Fibroblast of lung (primary cell): ENCODE measurements around the gene SFN. TPM values are rescaled to one million over a fixed set of nuclear protein-coding genes. Genes with fewer than 3 reads are reported as not detected.

Source experiments
- DNase-seq, 2 donors: peaks; one replicate each; pipeline versions ENCODE4 v3.0.0 to v3.0.0-alpha.2; 2010; ENCODE audit warnings: low read depth in 2 of 2
- H2AFZ ChIP-seq: 2 replicates; pipeline ENCODE4 v1.5.1; 2012; ENCODE audit warnings: low read length, control low read depth, inconsistent platforms
- H3K27ac ChIP-seq: 2 replicates; pipeline ENCODE4 v1.5.1; 2011; ENCODE audit warnings: low read length, control low read depth; ENCODE audit not compliant: insufficient read depth
- H3K27me3 ChIP-seq: 2 replicates; pipeline ENCODE4 v1.5.1; 2011; ENCODE audit warnings: mild to moderate bottlenecking, low read length; ENCODE audit not compliant: control insufficient read depth, insufficient read depth
- H3K36me3 ChIP-seq: 2 replicates; pipeline ENCODE4 v1.5.1; 2011; ENCODE audit warnings: low read length; ENCODE audit not compliant: control insufficient read depth, insufficient read depth
- H3K4me1 ChIP-seq: 2 replicates; pipeline ENCODE4 v1.5.1; 2011; ENCODE audit warnings: low read length; ENCODE audit not compliant: control insufficient read depth, insufficient read depth; ENCODE audit errors: extremely low read depth
- H3K4me2 ChIP-seq: 2 replicates; pipeline ENCODE4 v1.5.1; 2011; ENCODE audit warnings: low read length, control low read depth; ENCODE audit not compliant: insufficient read depth; ENCODE audit errors: extremely low read depth
- H3K4me3 ChIP-seq, 4 experiments: fragments of 200-600 bp in 1 of 4; sonication (generic) in 1 of 4; replicated peaks in 1 of 4; 2 replicates each; pipeline ENCODE4 v1.5.1; 2011 to 2016; ENCODE audit warnings: low read length in 4 of 4, low read depth in 3 of 4, mild to moderate bottlenecking in 3 of 4, control low read depth in 2 of 4, inconsistent platforms in 1 of 4, mixed read lengths in 1 of 4; ENCODE audit not compliant: insufficient read depth in 1 of 4; ENCODE audit errors: control extremely low read depth in 1 of 4
- H3K79me2 ChIP-seq: 2 replicates; pipeline ENCODE4 v1.5.1; 2012; ENCODE audit warnings: mild to moderate bottlenecking, low read length, inconsistent platforms; ENCODE audit not compliant: control insufficient read depth, insufficient read depth
- H3K9ac ChIP-seq: 2 replicates; pipeline ENCODE4 v1.5.1; 2011; ENCODE audit warnings: mild to moderate bottlenecking, low read length, control low read depth; ENCODE audit not compliant: insufficient read depth
- H3K9me3 ChIP-seq: 2 replicates; pipeline ENCODE4 v1.5.1; 2012; ENCODE audit warnings: low read depth, low read length; ENCODE audit not compliant: control insufficient read depth, insufficient read depth
- H4K20me1 ChIP-seq: 2 replicates; pipeline ENCODE4 v1.5.1; 2011; ENCODE audit warnings: low read length; ENCODE audit not compliant: control insufficient read depth, insufficient read depth; ENCODE audit errors: extremely low read depth
- EZH2 ChIP-seq: IDR thresholded peaks from 2 replicates; pipeline ENCODE4 v1.5.1; 2012; ENCODE audit warnings: low read length, control low read depth, mild to moderate bottlenecking; ENCODE audit errors: missing control alignments
- polyA plus RNA-seq, 2 donors: library from polyadenylated mRNA; depleted of rRNA in 1 of 2; stranded (reverse) in 1 of 2; unstranded in 1 of 2; fragments of >200 nt; gene quantifications; 2 replicates each; pipeline ENCODE4 v1.2.1, GENCODE V29; 2011 to 2012; ENCODE audit warnings: missing spikeins in 1 of 2
- total RNA-seq: library from RNA; depleted of rRNA; stranded (reverse); fragments of >200 nt; gene quantifications from 2 replicates; pipeline ENCODE4 v1.2.1, GENCODE V29; 2014
- TF ChIP-seq, protein P1 (sequence below), 2 donors: IDR thresholded peaks in 1 of 2; conservative IDR thresholded peaks in 1 of 2; 1 replicate in 1 of 2; 2 replicates in 1 of 2; pipeline ENCODE4 v1.5.1; 2011 to 2012; ENCODE audit warnings: low read length in 2 of 2, control low read depth in 1 of 2, inconsistent platforms in 1 of 2, low read depth in 1 of 2, mild to moderate bottlenecking in 1 of 2

The SFN gene
- total and polyA plus RNA-seq, 2 donors (not counting 1 experiment from before 2014, with no cell fraction given) = 0.19 TPM; not detected in 1

GRCh38 chr1:26907071-26907917, 44.3 kb downstream of the SFN start:
- H3K27ac ChIP-seq = no peak overlapping the region
- no peak overlapping the region for H3K9ac ChIP-seq
- H3K4me3 ChIP-seq = no peak overlapping the region
- TF ChIP-seq EZH2 = no peak
- TF ChIP-seq, protein P1, sequence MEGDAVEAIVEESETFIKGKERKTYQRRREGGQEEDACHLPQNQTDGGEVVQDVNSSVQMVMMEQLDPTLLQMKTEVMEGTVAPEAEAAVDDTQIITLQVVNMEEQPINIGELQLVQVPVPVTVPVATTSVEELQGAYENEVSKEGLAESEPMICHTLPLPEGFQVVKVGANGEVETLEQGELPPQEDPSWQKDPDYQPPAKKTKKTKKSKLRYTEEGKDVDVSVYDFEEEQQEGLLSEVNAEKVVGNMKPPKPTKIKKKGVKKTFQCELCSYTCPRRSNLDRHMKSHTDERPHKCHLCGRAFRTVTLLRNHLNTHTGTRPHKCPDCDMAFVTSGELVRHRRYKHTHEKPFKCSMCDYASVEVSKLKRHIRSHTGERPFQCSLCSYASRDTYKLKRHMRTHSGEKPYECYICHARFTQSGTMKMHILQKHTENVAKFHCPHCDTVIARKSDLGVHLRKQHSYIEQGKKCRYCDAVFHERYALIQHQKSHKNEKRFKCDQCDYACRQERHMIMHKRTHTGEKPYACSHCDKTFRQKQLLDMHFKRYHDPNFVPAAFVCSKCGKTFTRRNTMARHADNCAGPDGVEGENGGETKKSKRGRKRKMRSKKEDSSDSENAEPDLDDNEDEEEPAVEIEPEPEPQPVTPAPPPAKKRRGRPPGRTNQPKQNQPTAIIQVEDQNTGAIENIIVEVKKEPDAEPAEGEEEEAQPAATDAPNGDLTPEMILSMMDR (conservative IDR thresholded peaks at IDR 0.05 in 1 of 2, IDR thresholded peaks at IDR 0.05 in 1 of 2; ENCODE audit: low read depth in 1 of 2, low read length in 2 of 2) = no peak
- H2AFZ ChIP-seq = no peak overlapping the region
- peak; percentile 64 to 95 for DNase-seq
- H3K79me2 ChIP-seq = no peaks in the 10 kb centered on the region
- no peaks in the 10 kb centered on the region for H4K20me1 ChIP-seq
- no peaks in the 10 kb centered on the region for H3K4me1 ChIP-seq
- no peaks in the 10 kb centered on the region for H3K9me3 ChIP-seq
- H3K27me3 ChIP-seq = peaks cover 3% of the 10 kb centered on the region
- H3K4me2 ChIP-seq = no peak overlapping the region
- no peaks in the 10 kb centered on the region for H3K36me3 ChIP-seq

GRCh38 chr1:26909951-26910342, 47.0 kb downstream of the SFN start:
- Histone ChIP-seq H3K36me3 (no peaks in the 10 kb centered on the region), H2AFZ (no peak overlapping the region), H4K20me1 (no peaks in the 10 kb centered on the region), H3K9me3 (no peaks in the 10 kb centered on the region), H3K4me3 (no peak overlapping the region), H3K9ac (no peak overlapping the region), H3K4me1 (no peaks in the 10 kb centered on the region), H3K4me2 (no peak overlapping the region), H3K27ac (no peak overlapping the region), H3K79me2 (no peaks in the 10 kb centered on the region), H3K27me3 (peaks cover 5% of the 10 kb centered on the region)
- no peak for TF ChIP-seq EZH2
- TF ChIP-seq, protein P1 (conservative IDR thresholded peaks at IDR 0.05 in 1 of 2, IDR thresholded peaks at IDR 0.05 in 1 of 2; ENCODE audit: low read depth in 1 of 2, low read length in 2 of 2) = no peak
- no peak for DNase-seq

DNA sequence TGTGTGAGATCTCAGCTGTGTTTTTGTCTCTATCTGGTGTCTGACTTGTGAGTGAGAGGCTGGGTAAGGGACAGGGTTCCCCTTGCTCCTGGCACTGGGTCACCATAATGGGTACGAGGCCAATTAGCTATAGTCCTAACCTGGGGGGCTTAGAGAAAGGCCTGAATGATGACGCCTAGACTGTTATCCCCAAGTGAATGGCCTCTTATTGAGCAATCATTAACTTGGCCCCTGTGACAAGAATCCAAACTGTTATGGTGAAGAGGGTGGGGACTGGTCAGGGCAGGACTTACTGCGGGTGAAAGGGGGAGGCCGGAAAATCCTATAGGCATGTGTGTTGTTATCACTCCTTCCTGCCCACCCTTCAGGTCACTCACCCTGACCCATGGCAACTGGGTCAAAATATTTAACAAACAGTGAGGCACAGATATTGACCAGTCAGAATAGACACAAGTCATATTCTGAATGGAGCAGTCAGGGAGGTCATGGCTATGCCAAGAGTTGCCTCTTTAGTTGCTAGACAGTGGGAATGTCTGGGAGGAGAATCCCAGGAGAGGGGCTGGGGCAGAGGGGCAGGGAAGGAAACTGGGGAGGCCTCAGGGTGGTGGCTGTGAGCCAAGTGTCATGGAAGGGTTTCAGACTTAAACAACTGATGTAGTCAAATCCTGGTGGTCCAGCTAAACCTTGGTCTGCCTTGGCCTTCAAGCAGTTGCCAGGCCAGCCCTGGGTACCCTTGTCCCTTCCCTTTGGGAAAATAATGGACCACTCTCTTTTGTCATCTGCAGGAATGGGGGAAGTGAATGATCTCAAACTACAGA, 47.6 kb downstream of the SFN start:
- no peak overlapping the region for H3K9ac ChIP-seq
- no peaks in the 10 kb centered on the region for H3K4me1 ChIP-seq
- no peak for DNase-seq
- H3K27me3 ChIP-seq = peaks cover 5% of the 10 kb centered on the region
- H4K20me1 ChIP-seq = no peaks in the 10 kb centered on the region
- no peak for TF ChIP-seq EZH2
- TF ChIP-seq, protein P1 (conservative IDR thresholded peaks at IDR 0.05 in 1 of 2, IDR thresholded peaks at IDR 0.05 in 1 of 2; ENCODE audit: low read depth in 1 of 2, low read length in 2 of 2) = no peak
- H3K79me2 ChIP-seq = no peaks in the 10 kb centered on the region
- no peak overlapping the region for H3K4me2 ChIP-seq
- no peaks in the 10 kb centered on the region for H3K36me3 ChIP-seq
- H3K9me3 ChIP-seq = no peaks in the 10 kb centered on the region
- no peak overlapping the region for H3K27ac ChIP-seq
- H3K4me3 ChIP-seq = no peak overlapping the region
- no peak overlapping the region for H2AFZ ChIP-seq
